ENCODE results near the gene MEIKIN. TPM values are rescaled to one million over a fixed set of nuclear protein-coding genes. Genes with fewer than 3 reads are reported as not detected.
A peak's percentile ranks its signal among the peaks of the same experiment; 100 is the strongest.

MEIKIN gene
- total and polyA plus RNA-seq, 2 of the 13 experiments (the other 11 are each of a cell fraction or from before 2014, with no cell fraction given), result not detected

DNA sequence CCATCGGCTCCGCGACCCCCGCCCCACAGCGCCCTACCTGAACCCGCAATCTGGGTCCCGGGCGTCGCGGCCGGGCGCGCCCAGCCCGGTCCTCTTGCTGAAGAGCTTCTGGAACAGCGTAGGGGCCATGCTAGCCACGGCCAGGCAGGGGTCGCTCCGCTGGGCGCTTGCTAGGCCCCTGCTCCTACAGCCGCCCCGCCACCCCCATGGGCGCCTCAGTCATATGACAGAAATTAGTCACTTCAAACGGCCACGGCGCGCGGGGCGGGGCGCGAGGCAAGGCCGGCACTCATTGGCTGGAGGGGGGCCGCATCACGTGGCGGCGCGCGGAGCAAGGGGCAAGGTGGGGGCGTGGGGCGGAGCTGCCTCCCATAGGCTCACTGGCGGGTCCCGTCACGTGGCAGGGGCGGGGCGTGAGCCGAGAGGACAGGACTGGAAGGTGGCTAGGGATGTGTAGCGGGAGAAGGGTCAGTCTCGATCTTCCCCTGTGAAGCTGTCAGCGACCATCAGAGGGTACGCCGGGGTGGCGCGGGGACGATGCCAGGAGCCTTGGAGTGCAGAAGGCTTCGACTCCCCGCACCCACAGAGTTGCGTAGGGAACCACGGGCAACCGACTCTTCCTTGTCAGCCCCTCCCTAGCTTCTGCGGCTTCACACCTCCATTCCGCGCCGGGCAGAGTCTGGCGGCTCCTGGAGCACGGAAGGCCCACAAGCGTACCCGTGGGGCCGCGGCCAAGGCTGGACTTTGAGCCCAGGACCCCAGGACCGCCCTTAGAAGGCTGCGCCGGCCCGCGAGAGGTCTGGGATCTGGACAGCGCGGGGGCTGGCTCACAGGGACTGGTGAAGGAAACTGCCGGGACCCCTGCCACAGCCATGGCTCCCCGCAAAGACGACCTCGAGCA lies 148.4 kb downstream of the MEIKIN start, which contains the start of gene FNIP1 (continued):
- TF ChIP-seq ZZZ3 (CRISPR knock-in tag; IDR thresholded peaks at IDR 0.05; ENCODE audit: borderline replicate concordance) (peak; percentile 66; the same call in 1 of the 2 replicates), ZNF737 (CRISPR knock-in tag; IDR thresholded peaks at IDR 0.05; ENCODE audit: borderline replicate concordance) (peak; percentile 93; the same call in 1 of the 2 replicates), ZMAT3 (CRISPR knock-in tag; conservative IDR thresholded peaks at IDR 0.05) (peak; percentile 54; the same call in 1 of the 2 replicates)

DNA sequence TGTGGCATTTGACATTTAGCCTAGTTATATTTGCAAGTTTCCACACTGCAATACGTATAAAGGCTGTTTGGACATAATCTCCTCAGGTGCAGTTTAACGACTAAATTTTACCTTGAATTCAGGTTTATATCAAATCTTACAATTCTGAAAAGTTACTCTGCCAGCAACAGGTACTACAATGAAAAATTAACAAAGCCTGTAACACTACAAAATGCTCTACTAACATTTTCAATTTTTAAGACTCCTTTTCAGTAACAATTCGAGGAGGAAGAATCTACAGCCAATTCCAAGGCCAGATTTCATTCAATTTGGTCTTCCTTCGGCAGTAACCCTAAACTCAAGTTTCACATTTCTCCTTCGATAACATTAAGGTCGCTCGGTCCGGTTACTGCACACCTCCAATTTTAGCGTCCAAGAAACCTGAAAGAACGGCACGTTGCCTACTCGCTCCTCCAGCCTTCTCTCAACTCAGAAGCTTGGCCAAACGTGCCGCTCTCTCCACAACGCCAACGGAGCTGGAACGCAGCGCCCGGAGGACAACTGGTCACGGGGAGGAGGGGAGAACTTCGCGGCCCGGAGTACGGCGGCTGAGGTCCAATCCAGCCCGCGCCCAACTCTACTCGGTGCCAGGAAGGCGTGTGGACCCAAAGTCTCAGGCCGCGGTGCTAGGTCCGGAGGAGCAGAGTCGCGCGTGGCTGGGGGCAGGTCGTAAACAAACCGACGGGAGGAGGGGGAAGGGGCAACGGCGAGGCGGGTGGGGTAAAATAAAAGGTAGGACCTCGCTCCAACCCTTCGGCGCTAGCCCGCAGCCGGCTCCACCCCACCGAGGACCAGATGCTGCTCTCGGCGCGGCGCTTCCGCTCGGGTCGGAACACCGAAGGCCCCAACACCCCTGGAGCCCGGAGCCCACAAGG lies 149.3 kb downstream of the MEIKIN start:
- ChIA-PET CTCF (ENCODE audit: low intra/inter-chr PET ratio, low total read pairs) (no interaction called here), POLR2A (interaction anchor here (0.6 to 3.9 kb wide), 19 partner anchors 9 to 217 kb away, joined by 3 to 91 read pairs (median 5); no protein-coding TSS in a partner anchor)
- Histone ChIP-seq H3K9me3 (ENCODE audit: low read length) (no peaks in the 10 kb centered on the region), H3K79me2 (ENCODE audit: insufficient read depth, low read length) (peaks cover 53% of the 10 kb centered on the region), H3K36me3 (replicated peaks in 1 of 2; ENCODE audit: control insufficient read depth in 1 of 2, insufficient read depth in 2 of 2, low read length in 2 of 2) (no peaks in the 10 kb centered on the region), H3K4me2 (ENCODE audit: low read depth, low read length) (peak overlapping the region; percentile 79), H3K27ac (ENCODE audit: extremely low read length, insufficient read depth, low read length) (peak overlapping the region; percentile 99), H3K27me3 (ENCODE audit: control insufficient read depth in 1 of 2, insufficient read depth in 2 of 2, low read length in 2 of 2) (no peaks in the 10 kb centered on the region; a peak in 1 of 5 replicates), H2AFZ (ENCODE audit: low read length) (no peak overlapping the region), H3K4me3 (replicated peaks in 1 of 3; ENCODE audit: insufficient read depth in 1 of 3, low read depth in 2 of 3, low read length in 3 of 3) (peak overlapping the region; percentile 90 to 96 (median 95)), H4K20me1 (ENCODE audit: insufficient read depth, low read length) (peaks cover 38% of the 10 kb centered on the region), H3K4me1 (ENCODE audit: insufficient read depth, low read length) (peaks cover 36% of the 10 kb centered on the region), H3K9ac (ENCODE audit: insufficient read depth, low read depth, low read length) (peak overlapping the region; percentile 100)
- FAIRE-seq, result no peak
- 1% methylated on average over 33 of the region's 56 CpGs for WGBS (ENCODE audit: low lambda C conversion rate)
- in situ Hi-C loops (cut with HindIII; ENCODE audit: extremely low pct_ligation_motif_present, low pct_unique_long_range_greater_than_20kb), result no loop called here
- intact Hi-C loops (cut with micrococcal nuclease; ENCODE audit: unreplicated experiment), result loop anchor here (5.0 kb wide), 2 partner anchors 54 to 209 kb away; no protein-coding TSS in a partner anchor
- peak; percentile 32 for DNase-seq (ENCODE audit: low spot score)
- ATAC-seq, result peak; percentile 56
- TSS peak; percentile 66 for BruUV-seq (replicated peaks)
- TF ChIP-seq HNRNPK (IDR thresholded peaks at IDR 0.05; ENCODE audit: low read depth, low read length, poor library complexity, severe bottlenecking), result no peak
- TF ChIP-seq ZZZ3 (CRISPR knock-in tag; IDR thresholded peaks at IDR 0.05; ENCODE audit: borderline replicate concordance), result no peak
- TF ChIP-seq FOXK1 (CRISPR knock-in tag; IDR thresholded peaks at IDR 0.05; ENCODE audit: borderline replicate concordance, low read depth), result no peak
- TF ChIP-seq RXRA (CRISPR knock-in tag; IDR thresholded peaks at IDR 0.05), result no peak
- TF ChIP-seq, protein P1, sequence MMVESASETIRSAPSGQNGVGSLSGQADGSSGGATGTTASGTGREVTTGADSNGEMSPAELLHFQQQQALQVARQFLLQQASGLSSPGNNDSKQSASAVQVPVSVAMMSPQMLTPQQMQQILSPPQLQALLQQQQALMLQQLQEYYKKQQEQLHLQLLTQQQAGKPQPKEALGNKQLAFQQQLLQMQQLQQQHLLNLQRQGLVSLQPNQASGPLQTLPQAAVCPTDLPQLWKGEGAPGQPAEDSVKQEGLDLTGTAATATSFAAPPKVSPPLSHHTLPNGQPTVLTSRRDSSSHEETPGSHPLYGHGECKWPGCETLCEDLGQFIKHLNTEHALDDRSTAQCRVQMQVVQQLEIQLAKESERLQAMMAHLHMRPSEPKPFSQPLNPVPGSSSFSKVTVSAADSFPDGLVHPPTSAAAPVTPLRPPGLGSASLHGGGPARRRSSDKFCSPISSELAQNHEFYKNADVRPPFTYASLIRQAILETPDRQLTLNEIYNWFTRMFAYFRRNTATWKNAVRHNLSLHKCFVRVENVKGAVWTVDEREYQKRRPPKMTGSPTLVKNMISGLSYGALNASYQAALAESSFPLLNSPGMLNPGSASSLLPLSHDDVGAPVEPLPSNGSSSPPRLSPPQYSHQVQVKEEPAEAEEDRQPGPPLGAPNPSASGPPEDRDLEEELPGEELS (CRISPR knock-in tag; IDR thresholded peaks at IDR 0.05), result no peak
- TF ChIP-seq, protein P2, sequence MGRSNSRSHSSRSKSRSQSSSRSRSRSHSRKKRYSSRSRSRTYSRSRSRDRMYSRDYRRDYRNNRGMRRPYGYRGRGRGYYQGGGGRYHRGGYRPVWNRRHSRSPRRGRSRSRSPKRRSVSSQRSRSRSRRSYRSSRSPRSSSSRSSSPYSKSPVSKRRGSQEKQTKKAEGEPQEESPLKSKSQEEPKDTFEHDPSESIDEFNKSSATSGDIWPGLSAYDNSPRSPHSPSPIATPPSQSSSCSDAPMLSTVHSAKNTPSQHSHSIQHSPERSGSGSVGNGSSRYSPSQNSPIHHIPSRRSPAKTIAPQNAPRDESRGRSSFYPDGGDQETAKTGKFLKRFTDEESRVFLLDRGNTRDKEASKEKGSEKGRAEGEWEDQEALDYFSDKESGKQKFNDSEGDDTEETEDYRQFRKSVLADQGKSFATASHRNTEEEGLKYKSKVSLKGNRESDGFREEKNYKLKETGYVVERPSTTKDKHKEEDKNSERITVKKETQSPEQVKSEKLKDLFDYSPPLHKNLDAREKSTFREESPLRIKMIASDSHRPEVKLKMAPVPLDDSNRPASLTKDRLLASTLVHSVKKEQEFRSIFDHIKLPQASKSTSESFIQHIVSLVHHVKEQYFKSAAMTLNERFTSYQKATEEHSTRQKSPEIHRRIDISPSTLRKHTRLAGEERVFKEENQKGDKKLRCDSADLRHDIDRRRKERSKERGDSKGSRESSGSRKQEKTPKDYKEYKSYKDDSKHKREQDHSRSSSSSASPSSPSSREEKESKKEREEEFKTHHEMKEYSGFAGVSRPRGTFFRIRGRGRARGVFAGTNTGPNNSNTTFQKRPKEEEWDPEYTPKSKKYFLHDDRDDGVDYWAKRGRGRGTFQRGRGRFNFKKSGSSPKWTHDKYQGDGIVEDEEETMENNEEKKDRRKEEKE (IDR thresholded peaks at IDR 0.05), result no peak
- TF ChIP-seq NRL (CRISPR knock-in tag; IDR thresholded peaks at IDR 0.05; ENCODE audit: borderline replicate concordance), result peak; percentile 4; the same call in 1 of the 2 replicates
- TF ChIP-seq SP2 (CRISPR knock-in tag; IDR thresholded peaks at IDR 0.05), result no peak
- TF ChIP-seq, protein P3, sequence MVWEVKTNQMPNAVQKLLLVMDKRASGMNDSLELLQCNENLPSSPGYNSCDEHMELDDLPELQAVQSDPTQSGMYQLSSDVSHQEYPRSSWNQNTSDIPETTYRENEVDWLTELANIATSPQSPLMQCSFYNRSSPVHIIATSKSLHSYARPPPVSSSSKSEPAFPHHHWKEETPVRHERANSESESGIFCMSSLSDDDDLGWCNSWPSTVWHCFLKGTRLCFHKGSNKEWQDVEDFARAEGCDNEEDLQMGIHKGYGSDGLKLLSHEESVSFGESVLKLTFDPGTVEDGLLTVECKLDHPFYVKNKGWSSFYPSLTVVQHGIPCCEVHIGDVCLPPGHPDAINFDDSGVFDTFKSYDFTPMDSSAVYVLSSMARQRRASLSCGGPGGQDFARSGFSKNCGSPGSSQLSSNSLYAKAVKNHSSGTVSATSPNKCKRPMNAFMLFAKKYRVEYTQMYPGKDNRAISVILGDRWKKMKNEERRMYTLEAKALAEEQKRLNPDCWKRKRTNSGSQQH (CRISPR knock-in tag; IDR thresholded peaks at IDR 0.05; ENCODE audit: low read depth), result no peak
- TF ChIP-seq ZNF879 (CRISPR knock-in tag; IDR thresholded peaks at IDR 0.05), result no peak
